HG03521 (cell line): ENCODE results near the gene PCGF3.
"Not testable (repeated sequence)": the region's sequence is repeated elsewhere in the genome, so short reads cannot be mapped to it uniquely, and the experiment has no call there.

Experiments used
- ATAC-seq: cut with Tn5 transposase; IDR thresholded peaks from one replicate; pipeline ENCODE4 v1.9.1; 2021; ENCODE audit warnings: mild to moderate bottlenecking, moderate library complexity; ENCODE audit not compliant: unreplicated experiment

The PCGF3 gene

GRCh38 chr4:721261-722168, 15.9 kb downstream of the PCGF3 start:
- ATAC-seq: no peak

GRCh38 chr4:722169-722725, 16.6 kb downstream of the PCGF3 start:
- ATAC-seq: no peak

GRCh38 chr4:722851-723360, 17.3 kb downstream of the PCGF3 start:
- no peak for ATAC-seq

GRCh38 chr4:723751-724530, 18.3 kb downstream of the PCGF3 start:
- no peak for ATAC-seq

- no peak for ATAC-seq
Observed at GRCh38 chr4:725391-726234, 20.0 kb downstream of the PCGF3 start.

- ATAC-seq: no peak
Observed at GRCh38 chr4:726235-726787, 20.7 kb downstream of the PCGF3 start.

GRCh38 chr4:726838-727237, 21.2 kb downstream of the PCGF3 start:
- no peak for ATAC-seq

GRCh38 chr4:727576-727975, 21.9 kb downstream of the PCGF3 start:
- ATAC-seq: no peak

GRCh38 chr4:729336-730315, 24.0 kb downstream of the PCGF3 start:
- no peak for ATAC-seq

GRCh38 chr4:730511-730910, 24.9 kb downstream of the PCGF3 start:
- no peak for ATAC-seq

GRCh38 chr4:730946-731904, 25.6 kb downstream of the PCGF3 start:
- not testable (repeated sequence) for ATAC-seq

- not testable (repeated sequence) for ATAC-seq
Observed at GRCh38 chr4:731954-732353, 26.3 kb downstream of the PCGF3 start.

- no peak for ATAC-seq
Observed at GRCh38 chr4:732486-732885, 26.9 kb downstream of the PCGF3 start.

- ATAC-seq: no peak
Observed at GRCh38 chr4:732911-733630, 27.4 kb downstream of the PCGF3 start.

GRCh38 chr4:733631-733980, 28.0 kb downstream of the PCGF3 start:
- no peak for ATAC-seq

- ATAC-seq: no peak
Observed at GRCh38 chr4:734075-734474, 28.4 kb downstream of the PCGF3 start.

- no peak for ATAC-seq
Observed at GRCh38 chr4:734951-735350, 29.3 kb downstream of the PCGF3 start.
